Endodermal cell (in vitro differentiated cells): ENCODE results near the gene RRP8. TPM values are rescaled to one million over a fixed set of nuclear protein-coding genes. Genes with fewer than 3 reads are reported as not detected.

Experiments
- DNase-seq: peaks from one replicate; pipeline ENCODE4 v3.0.0-alpha.2; 2017
- H3K27ac ChIP-seq: 2 replicates; pipeline ENCODE4 v1.5.1; 2013; ENCODE audit warnings: mild to moderate bottlenecking, low read depth, low read length, moderate library complexity
- H3K27me3 ChIP-seq: 2 replicates; pipeline ENCODE4 v1.6.1; 2013; ENCODE audit warnings: mild to moderate bottlenecking, low read length, moderate library complexity; ENCODE audit not compliant: insufficient read depth, control insufficient read depth, poor library complexity, severe bottlenecking
- H3K36me3 ChIP-seq: 2 replicates; pipeline ENCODE4 v1.7.0; 2013; ENCODE audit warnings: mild to moderate bottlenecking, low read length, moderate library complexity; ENCODE audit not compliant: control insufficient read depth, insufficient read depth
- H3K4me1 ChIP-seq: one replicate; pipeline ENCODE4 v1.7.0; 2013; ENCODE audit warnings: low read length; ENCODE audit not compliant: control insufficient read depth, insufficient read depth
- H3K4me3 ChIP-seq: 2 replicates; pipeline ENCODE4 v1.5.1; 2013; ENCODE audit warnings: mild to moderate bottlenecking, low read length, moderate library complexity
- H3K9ac ChIP-seq: 2 replicates; pipeline ENCODE4 v1.6.1; 2013; ENCODE audit warnings: mild to moderate bottlenecking, low read length, moderate library complexity; ENCODE audit not compliant: poor library complexity, severe bottlenecking; ENCODE audit errors: extremely low read depth
- H3K9me3 ChIP-seq: 2 replicates; pipeline ENCODE4 v1.6.1; 2013; ENCODE audit warnings: mild to moderate bottlenecking, low read length, moderate library complexity; ENCODE audit not compliant: control insufficient read depth
- H3K27ac Mint-ChIP-seq: 2 replicates; pipeline ENCODE4 v1.8.0; 2020; ENCODE audit warnings: mixed read lengths
- H3K27me3 Mint-ChIP-seq: 2 replicates; pipeline ENCODE4 v1.8.0; 2021; ENCODE audit warnings: mild to moderate bottlenecking, mixed read lengths; ENCODE audit not compliant: insufficient read depth
- H3K36me3 Mint-ChIP-seq: 2 replicates; pipeline ENCODE4 v1.8.0; 2020; ENCODE audit warnings: low read depth, mixed read lengths
- H3K4me1 Mint-ChIP-seq: 2 replicates; pipeline ENCODE4 v1.8.0; 2020; ENCODE audit warnings: mixed read lengths
- H3K4me3 Mint-ChIP-seq: 2 replicates; pipeline ENCODE4 v1.8.0; 2020; ENCODE audit warnings: mild to moderate bottlenecking, moderate library complexity, mixed read lengths
- H3K9me3 Mint-ChIP-seq: 2 replicates; pipeline ENCODE4 v1.8.0; 2020; ENCODE audit warnings: mild to moderate bottlenecking, mixed read lengths
- CTCF ChIP-seq: fragments of 200-600 bp; sonication (generic); conservative IDR thresholded peaks from 2 replicates; pipeline ENCODE4 v1.5.0; 2021; ENCODE audit warnings: antibody characterized with exemption, mild to moderate bottlenecking
- WGBS, 2 experiments: methylation state at CpG; one replicate each; pipeline versions ENCODE4 v1.1.5 to v1.1.7; 2013; ENCODE audit warnings: missing lambda C conversion rate in 2 of 2, mixed read lengths in 1 of 2; ENCODE audit not compliant: insufficient coverage in 1 of 2, insufficient read length in 1 of 2; 5-methylcytosine and 5-hydroxymethylcytosine counted together
- total RNA-seq, 2 donors: library from RNA; stranded (reverse); fragmentation: NEBNext Ultra II Directional in 1 of 2; extraction: Animal tissue kit (Norgen Biotek cat#: 25700) in 1 of 2; gene quantifications; 2 replicates in 1 of 2; 3 replicates in 1 of 2; pipeline ENCODE4 v1.2.1, GENCODE V29; 2021

Gene RRP8
- total RNA-seq, 2 donors from 2014 or later, result 11.0 to 12.8 TPM

GRCh38 chr11:6633422-6634408 is 30.3 kb upstream of the RRP8 start:
- H3K9ac ChIP-seq, result no peak overlapping the region
- no peak overlapping the region for H3K27ac ChIP-seq
- no peaks in the 10 kb centered on the region for H3K4me1 ChIP-seq
- H3K9me3 ChIP-seq, result no peaks in the 10 kb centered on the region
- Mint-ChIP-seq H3K4me1 (peaks cover 2% of the 10 kb centered on the region), H3K9me3 (no peaks in the 10 kb centered on the region), H3K27me3 (peaks cover 34% of the 10 kb centered on the region), H3K4me3 (no peak overlapping the region), H3K36me3 (peaks cover 23% of the 10 kb centered on the region), H3K27ac (no peak overlapping the region)
- 95 to 97% methylated on average over 12 to 16 of the region's 16 CpGs for WGBS, 2 experiments
- H3K27me3 ChIP-seq, result peaks cover 29% of the 10 kb centered on the region
- DNase-seq, result no peak
- no peak for TF ChIP-seq CTCF
- peaks cover 47% of the 10 kb centered on the region for H3K36me3 ChIP-seq
- no peak overlapping the region for H3K4me3 ChIP-seq

GRCh38 chr11:6632116-6633073 is 29.0 kb upstream of the RRP8 start:
- Mint-ChIP-seq H3K9me3 (no peaks in the 10 kb centered on the region), H3K27ac (no peak overlapping the region), H3K4me1 (peaks cover 2% of the 10 kb centered on the region), H3K36me3 (peaks cover 23% of the 10 kb centered on the region), H3K4me3 (no peak overlapping the region), H3K27me3 (peaks cover 41% of the 10 kb centered on the region)
- no peak for TF ChIP-seq CTCF
- H3K4me1 ChIP-seq, result no peaks in the 10 kb centered on the region
- WGBS, 2 experiments, result 92 to 95% methylated on average over 17 to 29 of the region's 29 CpGs
- no peak overlapping the region for H3K27ac ChIP-seq
- DNase-seq, result no peak
- H3K9ac ChIP-seq, result no peak overlapping the region
- no peak overlapping the region for H3K4me3 ChIP-seq
- peaks cover 53% of the 10 kb centered on the region for H3K36me3 ChIP-seq
- H3K27me3 ChIP-seq, result peaks cover 29% of the 10 kb centered on the region
- no peaks in the 10 kb centered on the region for H3K9me3 ChIP-seq

GRCh38 chr11:6631361-6631890 is 28.0 kb upstream of the RRP8 start:
- WGBS, 2 experiments, result 91% methylated on average over 9 to 11 of the region's 11 CpGs
- Mint-ChIP-seq H3K4me1 (peaks cover 2% of the 10 kb centered on the region), H3K27me3 (peaks cover 41% of the 10 kb centered on the region), H3K27ac (no peak overlapping the region), H3K9me3 (no peaks in the 10 kb centered on the region), H3K4me3 (no peak overlapping the region), H3K36me3 (peaks cover 28% of the 10 kb centered on the region)
- H3K27me3 ChIP-seq, result peaks cover 29% of the 10 kb centered on the region
- no peak overlapping the region for H3K4me3 ChIP-seq
- H3K36me3 ChIP-seq, result peaks cover 62% of the 10 kb centered on the region
- H3K4me1 ChIP-seq, result no peaks in the 10 kb centered on the region
- no peak for DNase-seq
- H3K9me3 ChIP-seq, result no peaks in the 10 kb centered on the region
- TF ChIP-seq CTCF, result no peak
- no peak overlapping the region for H3K9ac ChIP-seq
- H3K27ac ChIP-seq, result no peak overlapping the region
